ENCODE results near the gene TLR8. TPM values are rescaled to one million over a fixed set of nuclear protein-coding genes. Genes with fewer than 3 reads are reported as not detected.

TLR8 gene
- total RNA-seq, 4 donors from 2014 or later, result 0.63 to 1.8 (median 1.4) TPM

DNA sequence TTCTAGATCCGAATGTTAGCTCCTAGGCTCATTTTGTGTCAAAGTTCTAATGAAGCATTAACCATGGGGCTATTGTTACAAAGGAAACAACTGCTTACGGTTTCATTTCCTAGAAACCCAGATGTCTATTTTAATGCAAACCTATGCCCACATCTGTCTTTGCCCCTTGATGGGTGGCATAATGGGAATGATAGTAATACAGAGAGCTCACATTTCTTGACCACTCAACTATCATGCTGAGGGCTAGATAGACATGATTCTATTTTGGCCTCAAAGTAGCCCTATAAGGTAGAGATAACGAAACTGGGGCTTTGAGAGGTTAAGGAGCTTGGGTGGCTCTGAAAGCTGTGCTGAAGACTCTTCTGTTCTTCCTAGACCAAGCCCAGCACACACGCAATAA is 37.7 kb upstream of the TLR8 start:
- Histone ChIP-seq H3K9me3 (peaks cover 0 to 4% (median 0%) of the 10 kb centered on the region in 4 donors), H3K27me3 (no peaks in the 10 kb centered on the region), H3K4me1 (no peaks in the 10 kb centered on the region), H3K36me3 (no peaks in the 10 kb centered on the region), H3K27ac (no peak overlapping the region), H3K4me3 (no peak overlapping the region)
- 78 to 86% methylated on average over 4 of the region's 4 CpGs for WGBS, 2 donors
- TF ChIP-seq EP300 (IDR thresholded peaks at IDR 0.05), result no peak
- TF ChIP-seq, protein P1, sequence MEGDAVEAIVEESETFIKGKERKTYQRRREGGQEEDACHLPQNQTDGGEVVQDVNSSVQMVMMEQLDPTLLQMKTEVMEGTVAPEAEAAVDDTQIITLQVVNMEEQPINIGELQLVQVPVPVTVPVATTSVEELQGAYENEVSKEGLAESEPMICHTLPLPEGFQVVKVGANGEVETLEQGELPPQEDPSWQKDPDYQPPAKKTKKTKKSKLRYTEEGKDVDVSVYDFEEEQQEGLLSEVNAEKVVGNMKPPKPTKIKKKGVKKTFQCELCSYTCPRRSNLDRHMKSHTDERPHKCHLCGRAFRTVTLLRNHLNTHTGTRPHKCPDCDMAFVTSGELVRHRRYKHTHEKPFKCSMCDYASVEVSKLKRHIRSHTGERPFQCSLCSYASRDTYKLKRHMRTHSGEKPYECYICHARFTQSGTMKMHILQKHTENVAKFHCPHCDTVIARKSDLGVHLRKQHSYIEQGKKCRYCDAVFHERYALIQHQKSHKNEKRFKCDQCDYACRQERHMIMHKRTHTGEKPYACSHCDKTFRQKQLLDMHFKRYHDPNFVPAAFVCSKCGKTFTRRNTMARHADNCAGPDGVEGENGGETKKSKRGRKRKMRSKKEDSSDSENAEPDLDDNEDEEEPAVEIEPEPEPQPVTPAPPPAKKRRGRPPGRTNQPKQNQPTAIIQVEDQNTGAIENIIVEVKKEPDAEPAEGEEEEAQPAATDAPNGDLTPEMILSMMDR (IDR thresholded peaks at IDR 0.05), result no peak
- TF ChIP-seq POLR2A (IDR thresholded peaks at IDR 0.05), result no peak
- no peak for DNase-seq (ENCODE audit: low spot score in 2 of 2)

DNA sequence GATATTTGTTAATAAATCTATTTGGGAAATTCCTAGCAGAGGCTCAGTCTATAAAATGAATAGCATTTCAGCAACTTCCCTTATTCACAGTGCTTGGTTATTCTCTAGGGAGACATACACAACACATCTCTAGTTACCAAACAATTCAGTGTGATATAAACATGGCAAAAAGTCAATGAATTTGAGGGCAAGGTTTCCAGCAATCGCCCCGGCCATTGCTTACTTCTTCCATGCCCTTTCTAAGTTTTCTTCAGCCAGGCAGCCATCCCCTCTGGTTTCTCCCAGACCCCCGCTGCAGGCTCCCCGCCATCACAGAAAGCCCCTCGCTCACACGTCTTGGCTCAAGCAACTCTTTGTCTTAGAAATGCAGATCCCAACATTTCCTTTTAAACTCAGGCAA is 35.2 kb upstream of the TLR8 start:
- no peak for DNase-seq (ENCODE audit: low spot score in 2 of 2)
- no peaks in the 10 kb centered on the region for H3K4me1 ChIP-seq
- H3K4me3 ChIP-seq, result no peak overlapping the region
- H3K27ac ChIP-seq, result no peak overlapping the region
- H3K27me3 ChIP-seq, result no peaks in the 10 kb centered on the region
- TF ChIP-seq EP300 (IDR thresholded peaks at IDR 0.05) (no peak), POLR2A (IDR thresholded peaks at IDR 0.05) (no peak)
- TF ChIP-seq, protein P1 (IDR thresholded peaks at IDR 0.05), result no peak
- no peaks in the 10 kb centered on the region for H3K9me3 ChIP-seq
- 42 to 56% methylated on average over 6 of the region's 6 CpGs for WGBS, 2 donors
- H3K36me3 ChIP-seq, result no peaks in the 10 kb centered on the region

DNA sequence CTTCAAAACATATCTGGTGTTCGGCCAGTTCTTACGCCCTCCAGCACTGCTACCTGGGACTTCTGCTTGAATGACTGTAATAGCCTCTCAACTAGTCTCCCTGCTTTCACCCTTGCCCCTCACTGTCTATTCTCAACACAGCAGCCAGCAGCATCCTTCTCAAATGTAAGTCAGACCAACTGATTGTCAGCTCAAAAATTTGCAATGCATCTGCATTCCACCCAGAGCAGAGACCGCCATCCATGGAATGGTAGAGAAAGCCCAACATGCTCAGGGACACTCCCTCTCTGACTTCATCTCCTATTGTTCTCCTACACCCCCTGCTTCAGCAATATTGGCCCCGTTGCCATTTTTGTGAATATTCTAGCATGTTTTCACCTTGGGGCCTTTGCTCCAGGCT is 33.7 kb upstream of the TLR8 start:
- TF ChIP-seq, protein P1 (IDR thresholded peaks at IDR 0.05), result no peak
- 82 to 83% methylated on average over 4 of the region's 4 CpGs for WGBS, 2 donors
- Histone ChIP-seq H3K4me1 (no peaks in the 10 kb centered on the region), H3K9me3 (no peaks in the 10 kb centered on the region), H3K4me3 (no peak overlapping the region), H3K27ac (no peak overlapping the region), H3K36me3 (no peaks in the 10 kb centered on the region), H3K27me3 (no peaks in the 10 kb centered on the region)
- no peak for DNase-seq (ENCODE audit: low spot score in 2 of 2)

DNA sequence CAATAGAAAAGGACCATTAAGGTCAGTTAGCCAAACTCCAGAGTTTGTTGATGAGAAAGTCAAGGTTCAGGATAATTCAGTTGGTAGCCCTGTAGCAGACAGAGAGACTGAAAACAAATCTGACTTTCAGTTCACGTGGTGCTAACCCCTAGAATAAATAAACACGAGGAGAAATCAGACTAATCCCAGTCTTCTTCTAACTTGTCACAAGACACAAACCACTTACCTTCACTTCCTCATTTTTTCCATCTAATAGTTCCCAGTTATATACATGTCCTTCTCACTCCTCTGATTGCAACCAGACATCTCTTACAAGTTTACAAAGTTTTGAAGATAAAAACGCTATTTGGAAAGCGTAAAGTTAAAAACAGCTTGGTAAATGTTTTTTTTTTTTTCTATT is 31.8 kb upstream of the TLR8 start:
- WGBS, 2 donors, result 41 to 58% methylated on average over 4 of the region's 4 CpGs

DNA sequence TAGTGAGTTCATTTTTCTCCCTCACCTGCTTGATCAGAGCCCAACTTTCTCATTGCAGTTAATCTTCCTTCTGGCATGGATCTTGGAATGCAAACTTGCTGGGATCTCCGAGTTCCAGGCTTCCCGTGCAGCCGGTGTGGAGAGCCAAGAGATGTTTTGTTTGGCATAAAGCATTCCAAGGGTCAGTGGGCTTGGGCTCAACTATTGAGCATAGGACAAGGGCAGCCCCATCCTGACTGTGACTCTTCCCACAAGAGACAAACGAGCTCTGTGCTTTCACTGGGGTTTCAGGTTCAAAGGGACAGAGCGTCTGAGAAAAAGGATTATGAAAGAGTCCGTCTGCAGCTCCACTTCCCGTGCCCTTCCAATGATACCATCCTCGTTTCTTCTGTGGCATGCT is 29.0 kb upstream of the TLR8 start:
- 11 to 41% methylated on average over 7 to 8 of the region's 8 CpGs for WGBS, 2 donors
- no peak overlapping the region for H3K4me3 ChIP-seq
- no peak for DNase-seq (ENCODE audit: low spot score in 2 of 2)
- no peak overlapping the region for H3K27ac ChIP-seq
- H3K4me1 ChIP-seq, result no peaks in the 10 kb centered on the region
- H3K36me3 ChIP-seq, result no peaks in the 10 kb centered on the region
- H3K9me3 ChIP-seq, result no peaks in the 10 kb centered on the region
- TF ChIP-seq EP300 (IDR thresholded peaks at IDR 0.05) (no peak), POLR2A (IDR thresholded peaks at IDR 0.05) (no peak)
- TF ChIP-seq, protein P1 (IDR thresholded peaks at IDR 0.05), result no peak
- H3K27me3 ChIP-seq, result no peaks in the 10 kb centered on the region

More for the DNA sequence above, 31.8 kb upstream of the TLR8 start:
- H3K9me3 ChIP-seq, result no peaks in the 10 kb centered on the region
- no peak for DNase-seq (ENCODE audit: low spot score in 2 of 2)
- H3K4me3 ChIP-seq, result no peak overlapping the region
- no peaks in the 10 kb centered on the region for H3K36me3 ChIP-seq
- no peaks in the 10 kb centered on the region for H3K27me3 ChIP-seq
- no peaks in the 10 kb centered on the region for H3K4me1 ChIP-seq
- no peak for TF ChIP-seq POLR2A (IDR thresholded peaks at IDR 0.05)
- TF ChIP-seq, protein P1 (IDR thresholded peaks at IDR 0.05), result no peak
- no peak overlapping the region for H3K27ac ChIP-seq

Data from tibial nerve (tissue), 4 donors.